IPS-NIHi11 (cell line): ENCODE measurements around the gene RPL7A.
A peak's percentile ranks its signal among the peaks of the same experiment; 100 is the strongest.
"Not testable (repeated sequence)": the region's sequence is repeated elsewhere in the genome, so short reads cannot be mapped to it uniquely, and the experiment has no call there.

ENCODE experiments used
- DNase-seq: peaks from one replicate; pipeline ENCODE4 v3.0.0; 2012; ENCODE audit warnings: mixed read lengths, low spot score

Gene RPL7A

GRCh38 chr9:133347985-133348717 is at the start of gene RPL7A, which contains the start of gene MED22:
RPL7A (plus strand) TSS chr9:133348218; CDS start chr9:133348244, 26 bp downstream.
MED22 (minus strand) TSS chr9:133348131; CDS start chr9:133346662, 1,469 bp downstream.
- peak; percentile 90 for DNase-seq

GRCh38 chr9:133299996-133300395 is 48.0 kb upstream of the RPL7A start:
- not testable (repeated sequence) for DNase-seq

GRCh38 chr9:133301253-133302230 is 46.5 kb upstream of the RPL7A start:
- no peak for DNase-seq

GRCh38 chr9:133303266-133304157 is 44.5 kb upstream of the RPL7A start:
- no peak for DNase-seq

- DNase-seq: no peak
Measured at GRCh38 chr9:133304158-133304470, 43.9 kb upstream of the RPL7A start.

GRCh38 chr9:133304477-133305377 is 43.3 kb upstream of the RPL7A start:
- DNase-seq: no peak

GRCh38 chr9:133305731-133306130 is 42.3 kb upstream of the RPL7A start:
- no peak for DNase-seq

- no peak for DNase-seq
Measured at GRCh38 chr9:133306242-133307204, 41.5 kb upstream of the RPL7A start.

- DNase-seq: no peak
Measured at GRCh38 chr9:133307301-133307700, 40.7 kb upstream of the RPL7A start.

- no peak for DNase-seq
Measured at GRCh38 chr9:133309608-133310007, 38.4 kb upstream of the RPL7A start.

GRCh38 chr9:133315997-133316396 is 32.0 kb upstream of the RPL7A start:
- DNase-seq: no peak

GRCh38 chr9:133317551-133317950 is 30.5 kb upstream of the RPL7A start:
- DNase-seq: not testable (repeated sequence)

GRCh38 chr9:133320421-133320881 is 27.6 kb upstream of the RPL7A start:
- DNase-seq: peak; percentile 37

- DNase-seq: no peak
Measured at GRCh38 chr9:133321411-133321935, 26.5 kb upstream of the RPL7A start.

- DNase-seq: no peak
Measured at GRCh38 chr9:133322701-133323100, 25.3 kb upstream of the RPL7A start.

GRCh38 chr9:133323211-133323610 is 24.8 kb upstream of the RPL7A start:
- no peak for DNase-seq

- no peak for DNase-seq
Measured at GRCh38 chr9:133323991-133324703, 23.9 kb upstream of the RPL7A start.

- not testable (repeated sequence) for DNase-seq
Measured at GRCh38 chr9:133327021-133327420, 21.0 kb upstream of the RPL7A start.
